HepG2 (cell line): Measurements from ENCODE around the gene IQUB.

ENCODE experiments used
- CENPT ChIP-seq: sonication (generic); formaldehyde crosslinking; IDR thresholded peaks from 2 replicates; pipeline ENCODE4 v1.8.0; 2022; ENCODE audit warnings: low read depth, mild to moderate bottlenecking, moderate library complexity, missing genetic modification reagents
- ETV6 ChIP-seq: sonication (generic); formaldehyde crosslinking; conservative IDR thresholded peaks from 2 replicates; pipeline ENCODE4 v1.4.0; 2020; ENCODE audit warnings: missing genetic modification reagents
- HMG20A ChIP-seq: IDR thresholded peaks from 2 replicates; pipeline ENCODE4 v1.6.1; 2016; ENCODE audit warnings: borderline replicate concordance
- IRF2 ChIP-seq: IDR thresholded peaks from 2 replicates; pipeline ENCODE4 v1.6.1; 2018; ENCODE audit warnings: missing genetic modification reagents, missing compliant biosample characterization
- PHF8 ChIP-seq: sonication (generic); formaldehyde crosslinking; IDR thresholded peaks from 2 replicates; pipeline ENCODE4 v1.5.0; 2020; ENCODE audit warnings: missing genetic modification reagents
- POLR2A ChIP-seq, 2 experiments: IDR thresholded peaks; 2 replicates each; pipeline ENCODE4 v1.6.1; 2011; ENCODE audit warnings: low read depth in 2 of 2, low read length in 2 of 2, mild to moderate bottlenecking in 1 of 2, moderate library complexity in 1 of 2; ENCODE audit not compliant: insufficient read depth in 1 of 2
- SP2 ChIP-seq: sonication (generic); formaldehyde crosslinking; IDR thresholded peaks from 2 replicates; pipeline ENCODE4 v1.5.1; 2020; ENCODE audit warnings: mild to moderate bottlenecking, missing genetic modification reagents
- TCF12 ChIP-seq, 2 experiments: fragments of 450-650 bp in 1 of 2; sonication (generic) in 1 of 2; formaldehyde crosslinking in 1 of 2; IDR thresholded peaks; 2 replicates each; pipeline versions ENCODE4 v1.6.1 to v1.8.0; 2017 to 2022; ENCODE audit warnings: antibody characterized with exemption in 1 of 2, mild to moderate bottlenecking in 1 of 2, missing genetic modification reagents in 1 of 2, moderate library complexity in 1 of 2
- ZNF547 ChIP-seq: sonication (generic); formaldehyde crosslinking; IDR thresholded peaks from 2 replicates; pipeline ENCODE4 v1.5.1; 2020; ENCODE audit warnings: mild to moderate bottlenecking, missing genetic modification reagents
- ZSCAN25 ChIP-seq: sonication (generic); formaldehyde crosslinking; IDR thresholded peaks from 2 replicates; pipeline ENCODE4 v1.8.0; 2022; ENCODE audit warnings: mild to moderate bottlenecking, missing genetic modification reagents
- TF ChIP-seq, protein P1 (sequence below): sonication (generic); formaldehyde crosslinking; conservative IDR thresholded peaks from 2 replicates; pipeline ENCODE4 v1.4.0; 2020; ENCODE audit warnings: missing genetic modification reagents
- TF ChIP-seq, protein P2 (sequence below): IDR thresholded peaks from 2 replicates; pipeline ENCODE4 v1.6.1; 2012; ENCODE audit warnings: inconsistent platforms

DNA sequence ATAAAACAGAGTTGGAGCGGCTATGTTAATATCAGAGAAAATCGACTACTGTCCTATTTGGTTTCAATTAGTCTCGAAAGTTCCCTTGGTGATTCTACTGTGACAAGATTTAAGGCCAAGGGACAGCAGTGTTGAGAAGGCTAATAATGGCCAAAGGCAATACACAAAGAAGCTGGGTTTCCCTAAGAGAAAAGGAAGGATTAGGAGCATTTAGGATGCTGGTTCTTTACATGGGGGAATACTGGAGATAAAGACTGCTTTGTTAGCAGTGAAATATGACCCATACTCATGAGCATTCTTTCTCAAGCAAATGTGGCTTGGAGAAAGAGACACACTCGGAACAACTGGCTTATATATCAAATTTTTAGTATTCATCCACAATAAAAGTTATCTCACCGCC lies 32.2 kb downstream of the IQUB start:
- TF ChIP-seq ZSCAN25 (CRISPR knock-in tag) = no peak
- TF ChIP-seq, protein P1, sequence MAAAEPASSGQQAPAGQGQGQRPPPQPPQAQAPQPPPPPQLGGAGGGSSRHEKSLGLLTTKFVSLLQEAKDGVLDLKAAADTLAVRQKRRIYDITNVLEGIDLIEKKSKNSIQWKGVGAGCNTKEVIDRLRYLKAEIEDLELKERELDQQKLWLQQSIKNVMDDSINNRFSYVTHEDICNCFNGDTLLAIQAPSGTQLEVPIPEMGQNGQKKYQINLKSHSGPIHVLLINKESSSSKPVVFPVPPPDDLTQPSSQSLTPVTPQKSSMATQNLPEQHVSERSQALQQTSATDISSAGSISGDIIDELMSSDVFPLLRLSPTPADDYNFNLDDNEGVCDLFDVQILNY (CRISPR knock-in tag) = no peak
- no peak for TF ChIP-seq CENPT (CRISPR knock-in tag)
- no peak for TF ChIP-seq ETV6 (CRISPR knock-in tag)
- no peak for TF ChIP-seq ZNF547 (CRISPR knock-in tag)
- TF ChIP-seq POLR2A (IDR thresholded peaks at IDR 0.05; ENCODE audit: insufficient read depth in 1 of 2, low read depth in 2 of 2, low read length in 2 of 2) = no peak
- TF ChIP-seq SP2 (CRISPR knock-in tag) = no peak
- TF ChIP-seq, protein P2, sequence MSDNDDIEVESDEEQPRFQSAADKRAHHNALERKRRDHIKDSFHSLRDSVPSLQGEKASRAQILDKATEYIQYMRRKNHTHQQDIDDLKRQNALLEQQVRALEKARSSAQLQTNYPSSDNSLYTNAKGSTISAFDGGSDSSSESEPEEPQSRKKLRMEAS = no peak
- no peak for TF ChIP-seq IRF2 (CRISPR knock-in tag)
- TF ChIP-seq TCF12 (IDR thresholded peaks at IDR 0.05) = no peak
- TF ChIP-seq TCF12 (CRISPR knock-in tag; IDR thresholded peaks at IDR 0.05) = no peak
- TF ChIP-seq HMG20A (CRISPR knock-in tag) = no peak
- no peak for TF ChIP-seq PHF8 (CRISPR knock-in tag)
